ENCODE measurements around the gene RTP5. TPM values are rescaled to one million over a fixed set of nuclear protein-coding genes. Genes with fewer than 3 reads are reported as not detected.
A peak's percentile ranks its signal among the peaks of the same experiment; 100 is the strongest.

RTP5 gene
- total and polyA plus RNA-seq, 8 donors = 0.10 TPM; not detected in 7

- H3K36me3 ChIP-seq = no peaks in the 10 kb centered on the region
- H3K27me3 ChIP-seq = peaks cover 8 to 70% of the 10 kb centered on the region in 2 donors
- H3K4me3 ChIP-seq = no peak overlapping the region
- peaks cover 5 to 25% of the 10 kb centered on the region in 2 donors for H3K4me1 ChIP-seq
- no peak for TF ChIP-seq CTCF (IDR thresholded peaks at IDR 0.05)
- intact Hi-C loops (cut with DNase I) = no loop called here
- ATAC-seq (no peak), DNase-seq (peak in 1 of 4 donors; percentile 43)
- H3K27ac ChIP-seq = no peak overlapping the region
- H3K9me3 ChIP-seq = no peaks in the 10 kb centered on the region
Observed at GRCh38 chr2:241862775-241863535, 6.6 kb upstream of the RTP5 start.

DNA sequence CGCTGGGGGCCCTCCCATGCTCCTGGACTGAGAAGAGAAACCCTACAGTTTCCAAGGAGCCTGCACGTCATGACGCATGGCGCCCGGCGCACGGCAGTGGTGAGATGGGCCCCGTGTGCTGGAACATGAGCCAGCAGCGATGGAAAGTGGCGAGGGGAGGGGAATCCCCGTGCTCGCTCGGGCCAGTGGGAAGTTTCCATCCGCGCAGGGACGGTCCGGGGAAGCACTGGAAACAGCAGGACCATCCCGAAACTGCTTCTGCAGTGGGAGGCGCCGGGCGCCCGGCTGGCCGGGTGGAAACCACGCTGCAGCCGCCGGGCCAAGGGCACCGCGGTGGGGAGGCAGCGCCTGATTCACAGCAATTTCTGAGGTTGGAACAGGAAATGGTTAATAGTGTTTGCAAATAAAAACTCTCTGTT is 6.0 kb upstream of the RTP5 start:
- DNase-seq (peak in 2 of 4 donors; percentile 47 to 70), ATAC-seq (peak; percentile 28)
- no peaks in the 10 kb centered on the region for H3K9me3 ChIP-seq
- H3K36me3 ChIP-seq = no peaks in the 10 kb centered on the region
- H3K27me3 ChIP-seq = peaks cover 8 to 70% of the 10 kb centered on the region in 2 donors
- TF ChIP-seq CTCF (IDR thresholded peaks at IDR 0.05) = no peak
- H3K4me1 ChIP-seq = peaks cover 5 to 25% of the 10 kb centered on the region in 2 donors
- no peak overlapping the region for H3K4me3 ChIP-seq
- H3K27ac ChIP-seq = no peak overlapping the region
- intact Hi-C loops (cut with DNase I) = no loop called here

- Histone ChIP-seq H3K4me3 (no peak overlapping the region), H3K27ac (no peak overlapping the region), H3K9me3 (no peaks in the 10 kb centered on the region), H3K4me1 (peaks cover 3 to 20% of the 10 kb centered on the region in 2 donors), H3K27me3 (peaks cover 8 to 70% of the 10 kb centered on the region in 2 donors), H3K36me3 (no peaks in the 10 kb centered on the region)
- intact Hi-C loops (cut with DNase I) = no loop called here
- no peak for DNase-seq
- no peak for ATAC-seq
- no peak for TF ChIP-seq CTCF (IDR thresholded peaks at IDR 0.05)
Observed at GRCh38 chr2:241864168-241864849, 5.2 kb upstream of the RTP5 start.

DNA sequence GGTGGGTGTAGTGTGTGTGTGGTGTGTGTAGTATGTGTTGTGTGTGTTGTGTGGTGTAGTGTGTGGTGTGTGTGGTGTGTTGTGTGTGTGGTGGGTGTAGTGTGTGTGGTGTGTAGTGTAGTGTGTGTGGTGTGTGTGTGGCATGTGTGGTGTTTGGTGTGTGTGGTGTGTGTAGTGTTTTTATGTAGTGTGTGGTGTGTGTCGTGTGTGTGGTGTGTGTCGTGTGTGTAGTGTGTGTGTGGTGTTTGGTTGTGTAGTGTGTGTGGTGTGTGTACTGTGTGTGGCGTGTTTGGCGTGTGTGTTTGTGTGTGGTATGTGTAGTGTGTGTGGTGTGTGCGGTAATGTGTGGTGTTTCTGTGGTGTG is 4.7 kb upstream of the RTP5 start:
- H3K27ac ChIP-seq = no peak overlapping the region
- H3K4me3 ChIP-seq = no peak overlapping the region
- peak in 1 of 4 donors; percentile 10 for DNase-seq
- no peaks in the 10 kb centered on the region for H3K36me3 ChIP-seq
- no peak for ATAC-seq
- intact Hi-C loops (cut with DNase I) = no loop called here
- H3K4me1 ChIP-seq = peaks cover 0 to 15% of the 10 kb centered on the region in 2 donors
- H3K27me3 ChIP-seq = peaks cover 8 to 72% of the 10 kb centered on the region in 2 donors
- TF ChIP-seq CTCF (IDR thresholded peaks at IDR 0.05) = no peak
- H3K9me3 ChIP-seq = no peaks in the 10 kb centered on the region

GRCh38 chr2:241865416-241865956 is 4.0 kb upstream of the RTP5 start:
- Histone ChIP-seq H3K27me3 (peaks cover 8 to 74% of the 10 kb centered on the region in 2 donors), H3K4me1 (peaks cover 0 to 9% of the 10 kb centered on the region in 2 donors), H3K4me3 (no peak overlapping the region), H3K36me3 (no peaks in the 10 kb centered on the region), H3K27ac (no peak overlapping the region), H3K9me3 (no peaks in the 10 kb centered on the region)
- ATAC-seq = no peak
- TF ChIP-seq CTCF (IDR thresholded peaks at IDR 0.05) = no peak
- intact Hi-C loops (cut with DNase I) = no loop called here
- DNase-seq = no peak

Data from left lung (tissue), 10 donors.